Adrenal gland (tissue), 12 donors: Measurements from ENCODE around the gene PEA15. TPM values are rescaled to one million over a fixed set of nuclear protein-coding genes. Genes with fewer than 3 reads are reported as not detected.

Experiments
- DNase-seq, 7 donors: peaks; one replicate each; pipeline ENCODE4 v3.0.0-alpha.2; 2019 to 2020
- H3K27ac ChIP-seq, 5 donors: fragments of 200-600 bp; sonication (generic) in 4 of 5; 1 replicate in 3 of 5; 2 replicates in 2 of 5; pipeline versions ENCODE4 v1.5.1 to v1.8.0; 2016 to 2020; ENCODE audit warnings: mild to moderate bottlenecking in 1 of 5
- H3K27me3 ChIP-seq: fragments of 200-600 bp; 2 replicates; pipeline ENCODE4 v1.8.0; 2021
- H3K36me3 ChIP-seq, 2 donors: fragments of 200-600 bp; replicated peaks in 1 of 2; 1 replicate in 1 of 2; 2 replicates in 1 of 2; pipeline versions ENCODE4 v1.5.1 to v1.8.0; 2018 to 2022
- H3K4me1 ChIP-seq, 2 donors: fragments of 200-600 bp; replicated peaks in 1 of 2; 1 replicate in 1 of 2; 2 replicates in 1 of 2; pipeline versions ENCODE4 v1.5.1 to v1.8.0; 2018 to 2021
- H3K4me3 ChIP-seq, 4 donors: fragments of 200-600 bp; sonication (generic) in 3 of 4; one replicate each; pipeline ENCODE4 v1.5.1; 2016 to 2018
- H3K9me3 ChIP-seq, 3 donors: fragments of 200-600 bp; sonication (generic) in 1 of 3; replicated peaks in 1 of 3; 1 replicate in 2 of 3; 2 replicates in 1 of 3; pipeline versions ENCODE4 v1.5.1 to v1.8.0; 2016 to 2021
- CTCF ChIP-seq, 6 experiments: fragments of 450-650 bp in 4 of 6; fragments of 200-600 bp in 2 of 6; sonication (generic) in 1 of 6; IDR thresholded peaks; 1 replicate in 5 of 6; 2 replicates in 1 of 6; pipeline versions ENCODE4 v1.5.1 to v1.8.0; 2016 to 2021; ENCODE audit warnings: antibody characterized with exemption in 6 of 6, mild to moderate bottlenecking in 2 of 6, moderate library complexity in 1 of 6
- POLR2A ChIP-seq, 2 donors: fragments of 450-650 bp; IDR thresholded peaks; one replicate each; pipeline ENCODE4 v1.6.1; 2017; ENCODE audit warnings: antibody characterized with exemption in 2 of 2, mild to moderate bottlenecking in 2 of 2, moderate library complexity in 1 of 2
- WGBS, 4 donors: extraction: QIAGEN DNeasy Blood & Tissue Kit in 2 of 4; methylation state at CpG; one replicate each; pipeline versions ENCODE4 v1.1.5 to v1.1.7; 2013 to 2017; 5-methylcytosine and 5-hydroxymethylcytosine counted together
- intact Hi-C, 2 donors: fragments of 100-400 bp; cut with DNase I; formaldehyde crosslinking; loops; one replicate each; pipeline versions ENCODE4 v1.14.1 to v1.15.0; 2022 to 2023
- polyA plus RNA-seq, 3 donors: library from polyadenylated mRNA; stranded (reverse); fragments of 200-250 nt in 2 of 3; fragments of 350-450 nt in 1 of 3; fragmentation: Illumina TruSeq in 1 of 3; extraction: RNeasy Lipid Tissue Mini Kit (QIAGEN cat#74804) in 1 of 3; gene quantifications; one replicate each; pipeline ENCODE4 v1.2.3, GENCODE V29; 2013 to 2014
- total RNA-seq, 9 donors: library from RNA; depleted of rRNA in 4 of 9; stranded (reverse); fragments of >200 nt in 4 of 9; fragments of 120-200 nt in 1 of 9; fragmentation: NEBNext Ultra II Directional in 1 of 9; extraction: Animal tissue kit (Norgen Biotek cat#: 25700) in 1 of 9; gene quantifications; one replicate each; pipeline versions ENCODE4 v1.1.0 to v1.2.4, GENCODE V29; 2013 to 2023
- donor health status: healthy with polysubstance abuse.
- donor health status: Bipolar disorder and iron deficiency.
- donor health status: DM: yes; HTN: yes; CAD: no.
- donor health status: DM: no; HTN: no; CAD: no.
- donor health status: DM: no; HTN: no; CAD: no.
- donor health status: DM: yes; HTN: yes; CAD: no.

PEA15 gene
- total and polyA plus RNA-seq, 12 donors, result 40.6 to 445 (median 106) TPM

- no peak overlapping the region for H3K4me3 ChIP-seq
- intact Hi-C loops, result loop anchor here in 1 of 2 donors (10.0 kb wide), 1 partner anchor 51 kb away; the partner anchor contains the start of gene CASQ1
- no peak overlapping the region for H3K27ac ChIP-seq
- 82 to 83% (median 83%) methylated on average over 1 of the region's 1 CpG for WGBS, 4 donors
- H3K4me1 ChIP-seq, result peaks cover 0 to 9% of the 10 kb centered on the region in 2 donors
- peaks cover 0 to 31% of the 10 kb centered on the region in 2 donors for H3K36me3 ChIP-seq
- H3K9me3 ChIP-seq, result no peaks in the 10 kb centered on the region
- no peaks in the 10 kb centered on the region for H3K27me3 ChIP-seq
- no peak for DNase-seq
- TF ChIP-seq CTCF (IDR thresholded peaks at IDR 0.05), result no peak
These were observed 40.2 kb downstream of the PEA15 start for GRCh38 chr1:160245434-160245833.

GRCh38 chr1:160247053-160247452 is 41.9 kb downstream of the PEA15 start:
- H3K27ac ChIP-seq, result no peak overlapping the region
- H3K36me3 ChIP-seq, result peaks cover 0 to 22% of the 10 kb centered on the region in 2 donors
- DNase-seq, result no peak
- 93 to 100% (median 95%) methylated on average over 1 of the region's 1 CpG for WGBS, 4 donors
- no peak overlapping the region for H3K4me3 ChIP-seq
- no peak for TF ChIP-seq POLR2A (IDR thresholded peaks at IDR 0.05)
- no peak for TF ChIP-seq CTCF (IDR thresholded peaks at IDR 0.05)
- H3K4me1 ChIP-seq, result peaks cover 0 to 13% of the 10 kb centered on the region in 2 donors
- H3K27me3 ChIP-seq, result no peaks in the 10 kb centered on the region
- intact Hi-C loops, result loop anchor here in 1 of 2 donors (10.0 kb wide), 1 partner anchor 52 kb away; the partner anchor contains the start of gene CASQ1
- no peaks in the 10 kb centered on the region for H3K9me3 ChIP-seq

GRCh38 chr1:160251011-160251410 is 45.8 kb downstream of the PEA15 start:
- Histone ChIP-seq H3K4me1 (peaks cover 0 to 14% of the 10 kb centered on the region in 2 donors), H3K4me3 (no peak overlapping the region), H3K36me3 (peaks cover 0 to 3% of the 10 kb centered on the region in 2 donors), H3K9me3 (no peaks in the 10 kb centered on the region), H3K27ac (no peak overlapping the region), H3K27me3 (no peaks in the 10 kb centered on the region)
- TF ChIP-seq POLR2A (IDR thresholded peaks at IDR 0.05) (no peak), CTCF (IDR thresholded peaks at IDR 0.05) (no peak)
- intact Hi-C loops, result loop anchor here (10.0 kb wide), 2 partner anchors 56 to 146 kb away; partner anchors contain the start of gene CASQ1 (in 1 of the 2)
- no peak for DNase-seq

GRCh38 chr1:160251687-160252526 is 46.7 kb downstream of the PEA15 start:
- Histone ChIP-seq H3K9me3 (no peaks in the 10 kb centered on the region), H3K27me3 (no peaks in the 10 kb centered on the region), H3K36me3 (peaks cover 0 to 3% of the 10 kb centered on the region in 2 donors), H3K27ac (peak overlapping the region in 1 of 5 donors; percentile 22), H3K4me3 (no peak overlapping the region), H3K4me1 (peaks cover 0 to 19% of the 10 kb centered on the region in 2 donors)
- TF ChIP-seq CTCF (IDR thresholded peaks at IDR 0.05), result peak; percentile 55 to 87 (median 84)
- no peak for TF ChIP-seq POLR2A (IDR thresholded peaks at IDR 0.05)
- peak; percentile 72 to 90 (median 80) for DNase-seq
- 65 to 75% (median 70%) methylated on average over 5 of the region's 5 CpGs for WGBS, 4 donors
- intact Hi-C loops, result loop anchor here (10.0 kb wide), 2 partner anchors 57 to 147 kb away; partner anchors contain the start of gene CASQ1 (in 1 of the 2)
